ENCODE data around the gene SCFD2.

The SCFD2 gene

DNA sequence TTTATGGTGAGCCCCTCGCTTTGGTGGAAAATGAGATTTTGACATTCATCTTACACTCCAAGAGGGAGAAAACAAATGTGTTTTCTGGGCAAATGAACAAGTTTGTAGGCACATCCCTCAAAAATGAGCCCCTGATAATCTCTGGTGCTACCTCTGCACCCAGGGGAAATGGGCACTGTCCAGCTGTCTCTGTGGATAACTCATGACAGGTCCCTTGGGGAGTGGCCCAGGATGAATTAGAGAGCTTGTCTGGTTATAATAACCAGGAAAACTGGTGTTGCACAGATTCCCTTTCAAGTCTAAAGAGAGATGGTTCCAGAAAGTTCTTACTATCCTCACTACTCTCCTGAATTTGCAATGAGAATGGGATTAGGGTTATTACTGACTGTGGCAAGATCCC, 496.2 kb downstream of the SCFD2 start:
- DNase-seq (ENCODE audit: extremely low read depth, insufficient read length): no peak
- H3K4me3 ChIP-seq (replicated peaks; ENCODE audit: low read depth, low read length): no peak overlapping the region
- H3K27me3 ChIP-seq (replicated peaks; ENCODE audit: control insufficient read depth, insufficient read depth, low read length): no peaks in the 10 kb centered on the region
- TF ChIP-seq, protein P1, sequence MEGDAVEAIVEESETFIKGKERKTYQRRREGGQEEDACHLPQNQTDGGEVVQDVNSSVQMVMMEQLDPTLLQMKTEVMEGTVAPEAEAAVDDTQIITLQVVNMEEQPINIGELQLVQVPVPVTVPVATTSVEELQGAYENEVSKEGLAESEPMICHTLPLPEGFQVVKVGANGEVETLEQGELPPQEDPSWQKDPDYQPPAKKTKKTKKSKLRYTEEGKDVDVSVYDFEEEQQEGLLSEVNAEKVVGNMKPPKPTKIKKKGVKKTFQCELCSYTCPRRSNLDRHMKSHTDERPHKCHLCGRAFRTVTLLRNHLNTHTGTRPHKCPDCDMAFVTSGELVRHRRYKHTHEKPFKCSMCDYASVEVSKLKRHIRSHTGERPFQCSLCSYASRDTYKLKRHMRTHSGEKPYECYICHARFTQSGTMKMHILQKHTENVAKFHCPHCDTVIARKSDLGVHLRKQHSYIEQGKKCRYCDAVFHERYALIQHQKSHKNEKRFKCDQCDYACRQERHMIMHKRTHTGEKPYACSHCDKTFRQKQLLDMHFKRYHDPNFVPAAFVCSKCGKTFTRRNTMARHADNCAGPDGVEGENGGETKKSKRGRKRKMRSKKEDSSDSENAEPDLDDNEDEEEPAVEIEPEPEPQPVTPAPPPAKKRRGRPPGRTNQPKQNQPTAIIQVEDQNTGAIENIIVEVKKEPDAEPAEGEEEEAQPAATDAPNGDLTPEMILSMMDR (IDR thresholded peaks at IDR 0.05; ENCODE audit: insufficient read depth, low read length, poor library complexity, severe bottlenecking): no peak
- H3K36me3 ChIP-seq (ENCODE audit: control insufficient read depth, insufficient read depth, low read length): no peaks in the 10 kb centered on the region; the same call in 1 of the 2 replicates

DNA sequence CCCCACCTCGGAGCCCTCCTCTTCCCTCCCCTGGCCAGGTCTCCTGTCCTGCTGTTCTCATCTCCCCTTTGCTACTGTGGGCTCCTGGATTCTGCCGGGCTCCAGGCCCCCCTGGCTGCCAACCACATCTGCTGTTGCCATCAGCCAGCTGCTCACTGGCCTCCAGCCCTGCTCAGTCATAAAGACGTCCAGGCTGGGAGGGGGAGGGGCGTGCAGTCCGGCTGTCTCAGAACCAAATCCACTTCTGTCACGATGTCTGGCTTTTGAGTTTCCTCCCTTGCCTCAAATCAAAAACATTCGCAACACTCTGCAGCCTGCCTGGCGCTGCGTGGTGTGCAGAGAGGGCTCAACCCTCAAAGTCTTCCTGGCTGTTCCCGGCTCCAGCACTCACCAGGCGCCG, 496.7 kb downstream of the SCFD2 start:
- DNase-seq (ENCODE audit: extremely low read depth, insufficient read length): no peak
- TF ChIP-seq, protein P1 (IDR thresholded peaks at IDR 0.05; ENCODE audit: insufficient read depth, low read length, poor library complexity, severe bottlenecking): no peak

DNA sequence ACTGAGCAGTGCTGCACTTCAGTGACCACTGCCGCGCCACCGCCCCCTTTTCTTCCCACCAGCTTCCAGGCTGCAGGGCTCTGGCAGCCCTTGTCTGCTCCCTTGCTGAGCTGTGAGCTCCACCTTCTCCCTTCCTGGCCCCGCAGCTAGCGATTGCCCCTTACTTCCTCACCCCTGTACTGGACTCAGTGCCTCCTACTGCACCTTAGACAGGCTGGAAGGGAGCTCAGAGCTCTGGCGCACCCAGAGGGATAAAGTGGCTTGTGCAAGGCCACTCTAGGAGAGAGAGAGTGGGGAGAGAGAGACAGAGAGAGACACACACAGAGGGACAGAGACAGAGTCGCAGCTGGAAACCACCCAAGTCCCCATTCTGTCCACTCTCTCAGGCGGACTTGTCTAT, 497.7 kb downstream of the SCFD2 start:
- no peaks in the 10 kb centered on the region for H3K27me3 ChIP-seq (replicated peaks; ENCODE audit: control insufficient read depth, insufficient read depth, low read length)
- no peak overlapping the region for H3K4me3 ChIP-seq (replicated peaks; ENCODE audit: low read depth, low read length)
- H3K36me3 ChIP-seq (ENCODE audit: control insufficient read depth, insufficient read depth, low read length): no peaks in the 10 kb centered on the region; the same call in 1 of the 2 replicates
- TF ChIP-seq, protein P1 (IDR thresholded peaks at IDR 0.05; ENCODE audit: insufficient read depth, low read length, poor library complexity, severe bottlenecking): no peak
- DNase-seq (ENCODE audit: extremely low read depth, insufficient read length): no peak

More for the DNA sequence above, 496.7 kb downstream of the SCFD2 start:
- Histone ChIP-seq H3K4me3 (replicated peaks; ENCODE audit: low read depth, low read length) (no peak overlapping the region), H3K27me3 (replicated peaks; ENCODE audit: control insufficient read depth, insufficient read depth, low read length) (no peaks in the 10 kb centered on the region), H3K36me3 (ENCODE audit: control insufficient read depth, insufficient read depth, low read length) (no peaks in the 10 kb centered on the region; the same call in 1 of the 2 replicates)

DNA sequence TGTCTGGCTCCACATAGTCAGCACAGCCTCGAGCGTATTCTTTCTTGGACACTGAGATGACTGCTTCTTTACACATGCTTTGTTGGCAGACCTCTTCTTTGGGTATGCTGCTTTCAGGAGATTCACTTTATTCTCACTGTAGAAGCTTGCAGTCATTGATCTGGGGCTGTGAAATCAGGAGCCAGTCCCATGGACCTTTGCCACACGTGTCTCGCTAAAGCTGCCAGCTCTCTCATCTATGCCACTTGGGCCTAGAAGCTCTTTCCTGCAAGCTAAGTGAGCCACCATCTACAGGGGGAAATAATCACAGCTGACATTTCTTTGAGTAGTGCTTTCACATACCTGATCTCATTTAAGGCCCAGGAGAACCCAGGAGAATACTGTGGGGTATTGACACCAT, 498.7 kb downstream of the SCFD2 start:
- Histone ChIP-seq H3K36me3 (ENCODE audit: control insufficient read depth, insufficient read depth, low read length) (no peaks in the 10 kb centered on the region; the same call in 1 of the 2 replicates), H3K4me3 (replicated peaks; ENCODE audit: low read depth, low read length) (no peak overlapping the region), H3K27me3 (replicated peaks; ENCODE audit: control insufficient read depth, insufficient read depth, low read length) (no peaks in the 10 kb centered on the region)
- DNase-seq (ENCODE audit: extremely low read depth, insufficient read length): no peak
- TF ChIP-seq, protein P1 (IDR thresholded peaks at IDR 0.05; ENCODE audit: insufficient read depth, low read length, poor library complexity, severe bottlenecking): no peak

DNA sequence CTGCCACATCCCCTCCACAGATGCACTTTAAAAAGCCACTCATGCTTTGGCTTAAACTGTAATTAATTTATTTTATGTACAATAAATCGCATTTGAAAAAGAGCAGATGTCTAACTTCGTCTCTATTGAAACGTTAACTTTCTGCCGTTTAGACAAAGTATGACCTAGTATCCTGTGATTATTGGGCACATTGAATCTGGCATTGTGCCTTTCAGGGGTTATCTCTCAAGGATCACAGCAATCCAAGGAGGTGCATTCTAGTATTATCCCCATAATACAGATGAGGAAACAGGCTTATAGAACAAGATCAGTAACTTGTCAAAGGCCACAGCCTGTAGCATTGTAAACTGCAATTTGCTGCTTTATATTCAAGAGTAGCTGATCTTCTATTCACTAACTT, 499.1 kb downstream of the SCFD2 start:
- H3K4me3 ChIP-seq (replicated peaks; ENCODE audit: low read depth, low read length): no peak overlapping the region
- no peaks in the 10 kb centered on the region for H3K27me3 ChIP-seq (replicated peaks; ENCODE audit: control insufficient read depth, insufficient read depth, low read length)
- no peaks in the 10 kb centered on the region; the same call in 1 of the 2 replicates for H3K36me3 ChIP-seq (ENCODE audit: control insufficient read depth, insufficient read depth, low read length)
- no peak for DNase-seq (ENCODE audit: extremely low read depth, insufficient read length)
- TF ChIP-seq, protein P1 (IDR thresholded peaks at IDR 0.05; ENCODE audit: insufficient read depth, low read length, poor library complexity, severe bottlenecking): no peak

DNA sequence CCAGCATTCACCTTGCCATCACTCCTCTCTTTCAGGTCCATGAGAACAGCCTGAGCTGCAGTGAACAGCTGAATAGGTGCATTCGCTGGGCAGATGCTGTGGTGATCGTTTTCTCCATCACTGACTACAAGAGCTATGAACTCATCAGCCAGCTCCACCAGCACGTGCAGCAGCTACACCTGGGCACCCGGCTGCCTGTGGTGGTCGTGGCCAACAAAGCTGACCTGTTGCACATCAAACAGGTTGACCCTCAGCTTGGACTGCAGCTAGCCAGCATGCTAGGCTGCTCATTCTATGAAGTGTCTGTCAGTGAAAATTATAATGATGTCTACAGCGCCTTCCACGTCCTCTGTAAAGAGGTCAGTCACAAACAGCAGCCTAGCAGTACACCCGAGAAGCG, 500.6 kb downstream of the SCFD2 start:
- Histone ChIP-seq H3K27me3 (replicated peaks; ENCODE audit: control insufficient read depth, insufficient read depth, low read length) (no peaks in the 10 kb centered on the region; the same call in 1 of the 2 replicates), H3K36me3 (ENCODE audit: control insufficient read depth, insufficient read depth, low read length) (no peaks in the 10 kb centered on the region), H3K4me3 (replicated peaks; ENCODE audit: low read depth, low read length) (no peak overlapping the region)
- TF ChIP-seq, protein P1 (IDR thresholded peaks at IDR 0.05; ENCODE audit: insufficient read depth, low read length, poor library complexity, severe bottlenecking): no peak
- no peak for DNase-seq (ENCODE audit: extremely low read depth, insufficient read length)
